Activated CD4-positive, alpha-beta T cell treated with anti-CD3 and anti-CD28 coated beads for 24 hours (primary cell): ENCODE data around the gene ACAA1.
"Not testable (repeated sequence)": the region's sequence is repeated elsewhere in the genome, so short reads cannot be mapped to it uniquely, and the experiment has no call there.

Experiments
- DNase-seq, 2 donors: peaks; one replicate each; pipeline ENCODE4 v3.0.0-alpha.2; 2020; ENCODE audit warnings: low read depth in 2 of 2

ACAA1 gene, protein sequence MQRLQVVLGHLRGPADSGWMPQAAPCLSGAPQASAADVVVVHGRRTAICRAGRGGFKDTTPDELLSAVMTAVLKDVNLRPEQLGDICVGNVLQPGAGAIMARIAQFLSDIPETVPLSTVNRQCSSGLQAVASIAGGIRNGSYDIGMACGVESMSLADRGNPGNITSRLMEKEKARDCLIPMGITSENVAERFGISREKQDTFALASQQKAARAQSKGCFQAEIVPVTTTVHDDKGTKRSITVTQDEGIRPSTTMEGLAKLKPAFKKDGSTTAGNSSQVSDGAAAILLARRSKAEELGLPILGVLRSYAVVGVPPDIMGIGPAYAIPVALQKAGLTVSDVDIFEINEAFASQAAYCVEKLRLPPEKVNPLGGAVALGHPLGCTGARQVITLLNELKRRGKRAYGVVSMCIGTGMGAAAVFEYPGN

DNA sequence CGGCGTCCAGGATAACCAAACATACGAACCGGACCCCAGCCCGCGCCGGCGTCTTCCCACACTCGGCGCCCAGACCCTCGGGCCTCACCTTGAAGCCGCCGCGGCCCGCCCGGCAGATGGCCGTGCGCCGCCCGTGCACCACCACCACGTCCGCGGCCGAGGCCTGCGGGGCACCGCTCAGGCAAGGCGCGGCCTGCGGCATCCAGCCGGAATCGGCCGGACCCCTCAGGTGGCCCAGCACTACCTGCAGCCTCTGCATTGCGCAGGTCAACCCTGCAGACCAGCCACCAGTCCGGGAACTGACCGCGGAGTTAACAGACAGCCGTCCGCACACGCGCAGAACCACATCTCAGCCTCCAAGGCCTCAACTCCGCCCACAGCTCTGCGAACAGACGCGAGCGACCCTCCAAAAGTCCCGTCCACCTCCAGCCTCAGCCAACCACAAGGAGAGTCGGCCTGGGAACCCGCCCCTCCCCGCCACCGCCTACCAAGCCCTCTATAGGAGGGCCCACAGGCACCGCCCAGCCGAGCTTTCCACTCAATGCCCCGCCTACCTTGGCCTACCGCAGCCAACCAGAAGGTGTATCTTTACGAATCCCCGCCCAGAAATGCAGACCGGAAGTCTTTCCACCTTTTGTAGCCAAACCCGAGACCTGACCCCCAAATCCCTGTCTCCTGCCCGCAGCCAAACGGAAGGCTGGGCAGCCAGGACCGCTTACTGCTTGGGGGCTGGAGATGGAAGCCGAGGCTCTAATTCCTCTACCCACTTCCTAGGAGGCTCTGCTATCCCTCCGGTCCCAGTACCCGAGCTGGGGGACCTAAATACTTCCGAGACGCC, at the start of gene ACAA1:
Gene ACAA1, minus strand, starts transcription at position 351 of the 838 bp plus-strand sequence. Its CDS starts 92 bp downstream, at position 259.
- DNase-seq, result peak; percentile 96

DNA sequence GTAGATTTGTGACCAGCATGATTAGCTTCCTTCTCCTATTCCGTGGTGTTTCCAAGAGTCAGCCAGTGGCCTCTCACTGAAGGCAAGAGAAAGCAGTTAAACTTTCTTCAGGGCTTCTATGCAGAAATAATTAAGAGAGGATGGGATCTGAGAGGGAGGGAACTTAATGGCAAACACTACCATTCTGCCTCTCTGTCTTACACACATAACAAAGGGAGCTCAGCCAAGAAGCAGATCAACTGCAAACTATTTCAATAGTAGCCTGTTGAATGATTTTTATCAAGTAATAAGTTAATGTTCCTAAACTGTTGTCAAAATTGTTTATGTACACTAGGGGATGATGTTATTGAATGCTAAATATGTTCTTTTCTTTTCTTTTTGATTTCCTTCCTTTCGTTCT, 40.3 kb upstream of the ACAA1 start:
- DNase-seq, result no peak

DNA sequence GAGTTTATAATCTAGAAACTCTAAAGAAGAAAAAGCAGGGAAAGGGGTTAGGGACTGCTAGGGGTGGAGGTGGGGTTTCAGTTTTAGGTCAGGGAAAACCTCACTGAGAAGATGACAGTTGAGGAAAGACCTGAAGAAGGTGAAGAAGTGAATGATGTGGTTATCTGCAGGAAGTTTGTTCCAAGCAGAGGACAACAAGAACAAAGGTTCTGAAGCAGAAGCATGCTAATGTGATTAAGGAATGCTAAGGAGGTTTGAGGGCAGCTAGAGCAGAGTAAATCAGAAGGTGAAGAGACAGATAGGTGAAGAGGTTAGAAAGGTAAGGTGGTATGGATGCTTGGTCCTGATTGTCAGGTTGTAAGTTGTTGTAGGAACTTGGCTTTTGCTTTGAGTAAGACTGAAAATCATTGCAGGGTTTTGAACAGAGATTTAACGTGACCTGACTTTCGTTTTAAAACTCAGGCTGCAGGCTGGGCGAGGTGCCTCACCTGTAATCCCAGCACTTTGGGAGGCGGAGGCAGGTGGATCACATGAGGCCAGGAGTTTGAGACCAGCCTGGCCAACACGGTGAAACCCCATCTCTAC, 37.0 kb upstream of the ACAA1 start:
- no peak for DNase-seq

DNA sequence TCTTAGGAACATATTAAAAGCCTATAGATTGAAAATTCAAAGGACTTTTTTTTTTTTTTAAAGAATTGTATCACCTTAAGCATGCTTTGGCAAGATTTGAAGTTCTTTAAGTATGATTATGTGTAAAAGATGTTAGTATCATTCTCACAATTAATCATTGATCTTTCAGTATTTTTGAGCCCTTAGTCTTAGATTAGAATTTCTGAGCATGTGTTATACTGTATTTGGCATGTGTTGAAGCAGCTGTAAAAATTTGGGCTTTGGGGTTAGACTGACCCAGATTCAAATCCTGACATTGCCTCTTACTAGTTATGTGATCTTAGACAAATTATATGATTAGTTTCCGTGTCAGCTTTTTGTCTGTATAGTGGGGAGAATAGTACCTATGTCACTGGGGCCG, 34.7 kb upstream of the ACAA1 start:
- no peak for DNase-seq

DNA sequence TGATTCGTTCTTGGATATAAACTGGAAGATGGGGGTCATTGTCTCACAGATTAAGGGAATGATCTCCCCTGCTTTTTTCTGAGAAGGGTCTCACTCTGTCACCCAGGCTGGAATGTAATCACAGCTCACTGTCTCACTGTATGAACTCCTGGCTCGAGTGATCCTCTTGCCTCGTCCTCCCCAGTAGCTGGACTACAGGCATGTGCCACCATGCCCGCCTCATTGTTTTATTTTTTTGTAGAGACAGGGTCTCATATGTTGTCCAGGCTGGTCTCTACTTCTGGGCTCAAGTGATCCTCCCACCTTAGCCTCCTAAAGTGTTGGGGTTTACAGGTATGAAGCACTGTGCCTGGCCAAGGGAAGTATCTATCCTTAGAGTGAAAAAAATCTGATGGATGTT, 33.8 kb upstream of the ACAA1 start:
- no peak for DNase-seq

DNA sequence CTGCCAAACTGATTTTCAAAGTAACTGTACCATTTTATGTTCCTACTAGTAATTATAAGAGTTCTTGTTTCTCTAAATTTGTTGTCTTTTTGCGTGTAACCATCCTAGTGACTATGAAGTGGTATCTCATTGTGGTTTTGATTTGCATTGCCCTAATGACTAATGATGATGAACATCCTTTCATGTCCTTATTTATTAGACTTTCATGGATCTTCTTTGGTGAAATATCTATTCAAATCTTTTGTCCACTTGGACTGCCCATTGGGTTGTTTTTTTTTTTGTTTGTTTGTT, 32.0 kb upstream of the ACAA1 start:
- no peak for DNase-seq

DNA sequence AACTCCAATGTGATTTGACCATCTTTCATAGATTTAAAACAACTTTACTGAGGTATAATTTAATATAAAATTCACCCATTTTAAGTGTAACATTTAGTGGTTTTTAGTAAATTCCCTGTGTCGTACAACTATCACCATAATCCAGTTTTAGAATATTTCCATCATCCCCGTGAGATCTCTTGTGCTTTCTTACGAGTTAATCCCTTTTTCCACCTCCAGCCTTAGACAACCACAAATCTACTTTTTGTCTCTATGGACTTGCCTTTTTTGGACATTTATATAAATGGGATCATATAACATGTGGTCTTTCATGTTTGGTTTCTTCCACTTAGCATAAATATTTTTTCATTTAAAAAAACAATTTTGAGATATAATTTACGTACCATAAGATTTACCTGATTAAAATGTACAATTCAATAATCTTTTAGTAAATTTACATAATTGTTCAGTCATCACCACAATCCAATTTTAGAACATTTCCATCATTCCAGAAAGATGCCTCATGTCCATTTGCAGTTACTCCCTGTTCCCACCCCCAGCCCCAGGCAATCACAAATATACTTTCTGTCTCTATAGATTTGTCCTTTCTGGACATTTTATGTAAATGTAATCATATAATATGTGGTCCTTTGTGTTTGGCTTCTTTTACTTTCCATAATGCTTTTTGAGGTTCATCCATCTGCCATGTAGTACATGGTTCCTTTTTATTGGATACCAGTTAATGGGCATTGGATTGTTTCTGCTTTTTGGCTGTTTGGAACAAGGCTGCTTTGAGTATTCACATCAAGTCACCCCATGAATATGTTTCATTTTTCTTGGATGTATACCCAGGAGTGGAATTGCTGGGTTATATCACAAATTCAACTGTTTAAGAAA, 31.5 kb upstream of the ACAA1 start:
- no peak for DNase-seq

DNA sequence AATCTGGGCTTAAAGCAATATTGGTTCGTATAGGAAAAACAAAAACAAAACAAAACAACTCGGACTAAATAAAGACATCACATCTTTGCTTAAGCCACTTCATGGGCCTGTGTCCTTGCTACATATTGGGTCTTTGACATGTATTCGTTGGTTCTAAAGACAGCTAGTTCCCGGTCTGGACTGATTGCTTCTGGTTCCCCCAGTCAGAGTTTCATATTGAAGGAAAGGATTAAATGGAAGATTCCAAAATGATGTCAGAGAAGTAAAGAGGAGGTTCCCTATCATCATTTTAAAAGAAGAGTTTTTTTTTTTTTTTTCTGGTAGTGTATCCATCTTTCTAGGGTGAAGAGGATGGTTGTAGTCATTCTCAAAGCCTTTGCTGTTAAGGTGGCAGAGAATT, 30.7 kb upstream of the ACAA1 start:
- DNase-seq, result no peak

DNA sequence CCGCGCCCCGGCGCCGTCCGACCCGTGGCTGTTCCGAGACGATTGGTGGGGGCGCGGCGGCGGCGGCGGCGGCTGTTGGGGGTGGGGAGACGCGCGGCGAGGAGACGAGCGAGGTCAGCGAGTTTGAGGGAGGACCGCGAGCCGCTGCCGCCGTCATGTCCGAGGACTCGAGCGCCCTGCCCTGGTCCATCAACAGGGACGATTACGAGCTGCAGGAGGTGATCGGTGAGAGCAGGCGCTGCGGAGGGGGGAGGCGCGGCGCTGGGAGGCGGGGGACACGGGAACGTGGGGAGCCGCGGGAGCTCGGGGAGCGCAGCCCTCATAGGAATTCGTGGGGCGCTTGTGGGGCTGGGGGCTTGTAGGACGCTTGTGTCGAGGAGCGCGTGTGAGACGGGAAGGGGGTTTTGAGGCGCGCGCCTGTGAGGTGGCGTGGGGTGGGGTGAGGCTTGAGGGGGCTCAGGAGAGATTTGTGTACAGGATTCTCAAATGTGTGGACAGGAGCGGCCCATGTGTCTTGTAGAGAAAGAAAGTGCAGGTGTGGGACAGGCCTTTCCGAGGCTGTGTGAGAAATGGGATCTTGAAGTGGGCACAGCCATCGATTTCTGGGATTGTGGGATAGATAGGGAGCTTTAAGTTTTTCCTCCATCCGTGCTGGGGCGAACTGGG, 28.9 kb upstream of the ACAA1 start:
- DNase-seq, result peak in 1 of 2 donors; percentile 18

DNA sequence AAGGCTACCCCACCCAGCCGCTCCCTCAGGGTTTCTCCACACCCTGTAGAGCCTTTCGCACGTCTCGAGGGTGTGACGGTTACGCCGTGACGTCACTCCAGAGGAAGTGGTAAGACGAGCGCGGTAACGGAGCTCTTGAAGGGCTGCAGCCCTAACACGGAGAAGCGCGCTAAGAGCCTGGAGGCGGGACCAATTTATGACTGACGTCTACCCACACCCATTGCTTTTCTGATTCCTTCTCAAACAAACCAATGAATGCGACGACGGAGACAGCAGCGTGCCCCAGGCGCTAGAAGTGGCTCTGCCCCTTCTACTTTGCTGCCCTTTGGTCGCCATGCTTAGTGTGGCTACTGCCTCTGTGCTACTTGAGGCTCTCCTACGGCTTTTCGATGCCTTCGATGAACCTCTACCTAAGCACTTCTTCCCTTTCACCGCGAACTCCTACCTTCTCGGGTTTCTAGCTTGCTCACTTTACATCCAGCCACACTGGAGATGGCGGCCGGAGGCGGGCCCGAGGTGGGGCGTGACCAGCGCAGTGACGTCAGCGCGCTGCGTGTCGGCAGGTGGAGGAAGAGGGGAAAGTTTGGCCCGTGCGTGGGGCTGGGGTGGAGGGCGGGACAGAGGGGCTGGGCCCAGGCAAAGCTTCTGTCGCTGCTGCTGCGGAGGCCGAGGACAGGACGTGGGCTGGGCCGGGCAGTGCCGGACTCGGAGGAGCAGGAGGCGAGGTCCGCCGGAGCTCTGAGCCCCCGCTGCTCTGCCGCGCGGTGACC, 28.2 kb upstream of the ACAA1 start, which contains the start of gene OXSR1:
Gene OXSR1, plus strand, starts transcription at position 586 of the 770 bp plus-strand sequence. CDS start 340 bp downstream, outside the sequence.
- peak; percentile 91 to 93 for DNase-seq

DNA sequence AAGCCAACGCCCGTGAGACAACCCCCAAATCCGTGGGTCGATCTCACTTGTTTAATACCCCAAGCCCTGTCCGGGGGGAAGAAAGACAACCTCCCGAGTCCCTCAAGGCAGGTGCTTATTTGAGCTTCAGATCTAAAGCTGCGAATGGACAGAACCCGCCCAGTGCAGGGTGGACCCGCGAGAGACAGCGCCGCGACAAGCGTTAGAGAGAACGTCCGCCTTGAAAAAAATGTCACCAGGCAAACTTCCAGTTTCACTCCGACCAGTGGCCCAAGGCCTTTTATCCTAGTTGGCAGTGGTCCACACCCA, 27.7 kb upstream of the ACAA1 start:
- DNase-seq, result no peak

DNA sequence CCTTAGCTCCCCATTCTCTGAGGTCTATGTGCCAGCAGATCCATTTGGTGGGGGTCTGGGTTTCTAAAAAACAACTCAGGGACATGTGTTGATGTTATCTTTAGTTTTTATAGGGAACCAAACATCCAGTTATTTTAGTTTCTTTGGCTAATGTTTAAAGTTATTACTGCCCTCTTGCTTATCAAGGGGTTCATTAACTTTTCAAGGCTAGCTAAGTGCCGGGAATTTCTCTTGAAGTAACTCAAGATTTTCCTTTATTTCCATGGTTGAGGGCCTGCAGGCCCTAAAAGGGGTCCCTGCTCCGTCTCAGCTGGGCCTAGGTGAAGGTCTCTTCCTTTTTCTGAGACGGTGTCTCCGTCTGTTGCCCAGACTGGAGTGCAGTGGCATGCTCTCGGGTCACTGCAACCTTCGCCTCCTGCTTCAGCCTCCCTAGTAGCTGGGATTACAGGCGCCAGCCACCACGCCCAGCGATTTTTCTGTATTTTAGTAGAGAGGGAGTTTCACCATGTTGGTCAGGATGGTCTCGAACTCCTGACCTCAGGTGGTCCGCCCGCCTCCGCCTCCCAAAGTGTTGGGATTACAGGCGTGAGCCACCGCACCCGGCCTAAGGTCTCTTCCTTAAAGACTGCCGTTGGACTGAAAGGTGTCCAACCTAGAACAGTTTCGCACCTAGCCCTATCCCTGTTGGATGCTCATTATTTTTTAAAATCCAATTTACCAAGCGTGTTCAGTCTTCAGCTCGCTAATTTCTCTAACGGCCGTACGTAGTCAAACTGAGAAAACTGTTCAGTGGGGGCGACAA, 27.1 kb upstream of the ACAA1 start:
- no peak for DNase-seq

DNA sequence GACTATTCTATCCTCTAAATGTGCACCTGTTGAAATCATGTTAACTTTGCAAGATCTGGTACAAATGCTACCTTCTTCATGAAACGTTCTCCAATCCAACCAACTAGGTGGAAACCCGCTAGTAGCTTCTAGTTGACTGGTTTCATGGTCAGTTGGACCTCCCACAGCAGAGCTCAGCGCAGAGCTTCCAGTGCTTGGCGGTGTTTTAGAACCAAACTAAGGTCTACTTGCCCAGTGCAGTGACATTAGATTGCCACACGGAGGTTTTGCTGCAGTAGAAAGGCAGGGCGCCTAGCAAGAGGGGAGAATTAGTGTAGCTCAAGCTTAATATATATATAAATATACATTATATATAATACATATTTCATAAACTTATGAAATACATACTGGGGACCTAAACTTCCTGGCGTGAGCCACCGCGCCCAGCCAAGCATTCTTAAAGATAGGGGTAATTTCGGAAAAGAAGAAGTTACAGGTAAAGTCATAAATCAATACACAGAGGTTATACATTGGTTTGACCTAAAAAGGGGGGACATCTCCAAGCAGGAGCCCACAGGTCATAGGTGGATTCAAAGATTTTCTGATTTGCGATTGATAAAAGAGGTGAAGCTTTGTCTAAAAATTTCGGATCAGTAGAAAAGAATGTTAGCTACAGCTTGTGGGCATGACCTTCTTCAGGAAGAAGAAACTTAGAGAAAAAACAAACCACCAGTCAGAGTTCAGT, 26.4 kb upstream of the ACAA1 start:
- DNase-seq, result no peak

DNA sequence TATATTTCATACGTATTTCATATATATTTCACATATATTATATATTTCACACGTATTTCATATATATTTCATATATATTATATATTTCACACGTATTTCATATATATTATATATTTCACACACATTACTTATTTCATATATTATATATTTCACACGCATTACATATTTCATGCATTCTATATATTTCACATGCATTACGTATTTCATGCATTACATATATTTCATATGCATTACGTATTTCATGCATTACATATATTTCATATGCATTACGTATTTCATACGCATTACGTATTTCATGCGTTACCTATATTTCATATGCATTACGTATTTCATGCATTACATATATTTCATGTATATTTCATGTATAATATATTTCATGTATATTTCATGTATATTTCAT, 23.8 kb upstream of the ACAA1 start:
- not testable (repeated sequence) for DNase-seq

DNA sequence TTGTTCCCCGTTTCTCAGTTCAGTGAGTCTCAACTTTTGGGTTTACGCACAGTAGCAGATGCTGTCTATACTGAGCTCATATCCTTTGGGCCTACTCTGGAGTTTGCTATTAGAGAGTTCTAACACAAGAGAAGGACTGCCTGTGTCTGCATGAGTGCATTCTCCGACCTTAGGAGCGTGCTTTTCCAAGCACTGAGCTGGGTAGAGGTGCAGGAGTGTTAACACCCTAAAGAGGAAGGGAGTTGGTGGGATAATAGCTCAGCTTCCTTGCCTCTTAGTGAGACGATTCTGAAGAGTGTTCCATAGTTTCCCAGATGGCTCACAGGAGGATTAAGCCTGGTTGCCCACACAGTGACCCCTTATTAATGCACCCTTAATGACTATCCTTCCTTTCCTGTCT, 21.5 kb upstream of the ACAA1 start:
- no peak for DNase-seq

DNA sequence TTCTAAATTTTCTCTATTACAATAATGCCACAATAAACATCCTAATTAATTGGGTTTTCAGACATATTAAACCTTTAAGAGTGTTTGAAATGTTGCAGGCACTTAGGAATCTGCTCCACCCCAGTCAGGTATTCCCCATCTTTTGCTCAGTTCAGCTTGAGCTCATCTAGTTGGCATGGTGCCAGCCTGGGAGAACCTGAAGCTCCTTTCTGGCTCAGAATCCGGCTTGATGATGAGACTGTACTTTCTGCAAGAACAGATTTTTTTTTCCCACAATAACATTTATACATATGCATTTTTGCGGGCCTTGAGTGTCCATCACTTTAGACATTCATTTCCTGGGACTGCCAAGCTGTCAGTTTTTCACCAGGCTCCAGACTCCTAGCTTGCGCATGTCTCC, 20.7 kb upstream of the ACAA1 start:
- no peak for DNase-seq

DNA sequence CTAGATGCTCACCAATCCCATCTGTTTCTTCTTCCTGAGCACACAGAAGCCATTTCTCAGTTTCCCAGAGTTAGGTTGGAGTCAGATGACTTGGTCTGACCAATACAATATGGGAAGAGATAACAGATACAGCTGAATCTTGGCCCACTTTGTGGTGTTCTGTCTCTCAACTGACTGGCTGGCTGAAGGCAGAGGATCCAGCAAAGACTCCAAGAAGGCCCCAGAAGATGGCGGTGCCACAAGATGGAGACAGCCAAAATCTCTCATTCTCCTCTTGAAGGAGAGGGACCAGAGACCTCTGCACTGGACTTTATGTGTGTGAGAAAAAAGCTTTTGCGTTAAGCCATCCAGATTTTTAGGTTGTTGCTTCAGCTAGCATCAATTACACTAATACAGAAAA, 20.2 kb upstream of the ACAA1 start:
- DNase-seq, result no peak

DNA sequence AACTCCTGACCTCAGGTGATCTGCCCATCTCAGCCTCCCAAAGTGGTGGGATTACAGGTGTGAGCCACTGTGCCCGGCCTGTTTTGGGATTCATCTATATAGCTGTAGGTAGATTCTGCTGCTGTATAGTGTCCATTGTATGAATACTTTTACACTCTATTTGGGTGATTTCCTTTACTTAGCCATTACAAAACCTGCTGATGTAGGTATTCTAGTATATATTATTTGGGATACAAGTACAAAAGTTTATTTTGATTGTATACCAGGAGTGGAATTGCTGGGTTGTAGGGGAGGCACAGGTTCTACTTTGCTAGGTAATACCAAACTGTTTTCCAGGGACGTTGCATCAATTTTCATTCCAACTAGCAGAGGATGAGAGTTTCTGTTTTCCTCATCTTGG, 18.9 kb upstream of the ACAA1 start:
- no peak for DNase-seq

DNA sequence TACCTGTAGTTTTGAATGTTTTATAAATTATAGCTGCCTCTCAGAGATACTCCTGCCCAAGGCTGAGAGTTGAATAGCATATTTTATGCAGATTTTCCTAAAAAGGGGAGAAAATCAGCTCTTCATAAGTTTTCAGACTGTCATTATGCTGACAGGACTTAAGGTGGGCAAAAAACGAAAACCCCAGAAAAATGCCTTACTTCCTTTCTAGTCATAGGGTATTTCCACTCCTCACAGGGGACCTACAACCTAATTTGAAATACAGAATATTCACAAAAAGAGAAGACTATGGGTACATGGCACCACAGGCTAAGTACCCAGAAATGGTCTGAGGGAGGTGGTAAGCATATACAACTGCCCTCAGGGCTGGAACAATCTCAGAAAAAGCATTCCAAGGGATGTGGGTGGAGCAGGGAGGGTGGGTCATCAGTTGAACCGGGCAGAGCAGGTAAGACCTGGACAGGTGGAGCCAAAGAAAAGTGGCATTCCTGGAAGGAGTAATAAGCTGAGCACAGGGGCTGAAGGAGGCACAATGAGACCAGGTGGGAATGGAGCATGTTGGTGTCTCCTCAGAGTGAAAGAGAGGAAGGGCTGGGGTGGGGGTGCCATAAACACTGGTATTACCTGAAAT, 17.8 kb upstream of the ACAA1 start:
- DNase-seq, result no peak
